Karpas-422 (cell line): ENCODE data around the gene HP. TPM values are rescaled to one million over a fixed set of nuclear protein-coding genes. Genes with fewer than 3 reads are reported as not detected.

Experiments
- DNase-seq: peaks from one replicate; pipeline ENCODE4 v3.0.0-alpha.2; 2015
- H2AFZ ChIP-seq: fragments of 200-600 bp; sonication (generic); 2 replicates; pipeline ENCODE4 v1.6.1; 2014; ENCODE audit warnings: antibody characterized with exemption, low read length, mixed read lengths
- H3K27ac ChIP-seq: fragments of 200-600 bp; sonication (generic); 2 replicates; pipeline ENCODE4 v1.5.1; 2014; ENCODE audit warnings: mild to moderate bottlenecking, low read length, moderate library complexity
- H3K27me3 ChIP-seq: fragments of 200-600 bp; sonication (generic); 2 replicates; pipeline ENCODE4 v1.6.1; 2014; ENCODE audit warnings: low read length, mixed read lengths
- H3K36me3 ChIP-seq: fragments of 200-600 bp; sonication (generic); 2 replicates; pipeline ENCODE4 v1.6.1; 2014; ENCODE audit warnings: low read length, mixed read lengths; ENCODE audit not compliant: insufficient read depth
- H3K4me1 ChIP-seq: fragments of 200-600 bp; sonication (generic); 2 replicates; pipeline ENCODE4 v1.6.1; 2014; ENCODE audit warnings: mild to moderate bottlenecking, low read length, mixed read lengths
- H3K4me2 ChIP-seq: fragments of 200-600 bp; sonication (generic); 2 replicates; pipeline ENCODE4 v1.6.1; 2014; ENCODE audit warnings: low read length, low read depth, mild to moderate bottlenecking; ENCODE audit not compliant: poor library complexity, severe bottlenecking
- H3K4me3 ChIP-seq: fragments of 200-600 bp; sonication (generic); 2 replicates; pipeline ENCODE4 v1.5.1; 2014; ENCODE audit warnings: mild to moderate bottlenecking, antibody characterized with exemption, low read length, mixed read lengths
- H3K79me2 ChIP-seq: fragments of 200-600 bp; sonication (generic); 2 replicates; pipeline ENCODE4 v1.6.1; 2014; ENCODE audit warnings: mild to moderate bottlenecking, low read length, mixed read lengths
- H3K9ac ChIP-seq: fragments of 200-600 bp; sonication (generic); 2 replicates; pipeline ENCODE4 v1.6.0; 2014; ENCODE audit warnings: low read length
- H3K9me2 ChIP-seq: fragments of 200-600 bp; sonication (generic), shearing (Covaris generic); replicated peaks from 2 replicates; pipeline ENCODE4 v1.6.0; 2014; ENCODE audit warnings: mild to moderate bottlenecking, low read length, moderate library complexity; ENCODE audit not compliant: insufficient read depth
- H3K9me3 ChIP-seq: fragments of 300-700, 200-600 bp; sonication (generic); 2 replicates; pipeline ENCODE4 v1.6.1; 2014; ENCODE audit warnings: low read length, mixed read lengths
- H4K20me1 ChIP-seq: fragments of 200-600 bp; sonication (generic); 2 replicates; pipeline ENCODE4 v1.6.1; 2014; ENCODE audit warnings: mild to moderate bottlenecking, antibody characterized with exemption, low read length, low read depth; ENCODE audit not compliant: insufficient read depth
- total RNA-seq: library from RNA; depleted of rRNA; stranded (reverse); fragments of >200 nt; shearing (Covaris generic); gene quantifications from 2 replicates; pipeline ENCODE4 v1.2.3, GENCODE V29; 2014; ENCODE audit warnings: low replicate concordance

Gene HP
- total RNA-seq, 1 experiment from 2014 or later: not detected

- no peaks in the 10 kb centered on the region for H3K4me1 ChIP-seq
- no peaks in the 10 kb centered on the region for H3K9me2 ChIP-seq
- H3K4me2 ChIP-seq: no peak overlapping the region
- DNase-seq: no peak
- H3K79me2 ChIP-seq: no peaks in the 10 kb centered on the region
- no peak overlapping the region for H2AFZ ChIP-seq
- no peaks in the 10 kb centered on the region for H3K27me3 ChIP-seq
- peaks cover 4% of the 10 kb centered on the region; the same call in 1 of the 2 replicates for H3K36me3 ChIP-seq
- H4K20me1 ChIP-seq: no peaks in the 10 kb centered on the region
- H3K9ac ChIP-seq: no peak overlapping the region
- no peaks in the 10 kb centered on the region for H3K9me3 ChIP-seq
- H3K27ac ChIP-seq: no peak overlapping the region
- H3K4me3 ChIP-seq: no peak overlapping the region
Observed at GRCh38 chr16:72029567-72030271, 24.6 kb upstream of the HP start.

DNA sequence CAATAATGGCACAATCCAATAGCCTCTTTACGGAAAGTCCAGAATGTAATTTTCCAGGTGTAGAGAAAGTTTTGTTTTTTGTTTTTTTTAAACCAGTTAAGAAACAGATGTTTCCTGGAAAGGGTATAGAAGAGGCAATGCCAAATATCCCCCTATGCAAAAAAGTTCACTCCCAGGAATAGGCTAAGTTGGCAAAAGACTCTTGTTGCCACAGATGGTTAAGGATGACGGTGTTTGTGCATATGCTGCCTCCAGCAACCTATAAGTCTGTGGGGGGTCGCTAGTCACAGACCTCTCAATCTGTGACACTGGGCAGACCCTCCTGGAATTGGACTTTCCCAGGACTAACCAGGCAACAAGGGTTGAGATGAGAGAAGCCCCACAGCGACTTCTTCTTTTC is 20.9 kb upstream of the HP start:
- Histone ChIP-seq H3K9me2 (no peaks in the 10 kb centered on the region), H3K4me3 (no peak overlapping the region), H3K9me3 (no peaks in the 10 kb centered on the region), H3K4me1 (no peaks in the 10 kb centered on the region), H3K9ac (no peak overlapping the region), H3K79me2 (no peaks in the 10 kb centered on the region), H3K4me2 (no peak overlapping the region), H4K20me1 (no peaks in the 10 kb centered on the region), H3K36me3 (no peaks in the 10 kb centered on the region), H3K27ac (no peak overlapping the region), H2AFZ (no peak overlapping the region), H3K27me3 (no peaks in the 10 kb centered on the region)
- no peak for DNase-seq

DNA sequence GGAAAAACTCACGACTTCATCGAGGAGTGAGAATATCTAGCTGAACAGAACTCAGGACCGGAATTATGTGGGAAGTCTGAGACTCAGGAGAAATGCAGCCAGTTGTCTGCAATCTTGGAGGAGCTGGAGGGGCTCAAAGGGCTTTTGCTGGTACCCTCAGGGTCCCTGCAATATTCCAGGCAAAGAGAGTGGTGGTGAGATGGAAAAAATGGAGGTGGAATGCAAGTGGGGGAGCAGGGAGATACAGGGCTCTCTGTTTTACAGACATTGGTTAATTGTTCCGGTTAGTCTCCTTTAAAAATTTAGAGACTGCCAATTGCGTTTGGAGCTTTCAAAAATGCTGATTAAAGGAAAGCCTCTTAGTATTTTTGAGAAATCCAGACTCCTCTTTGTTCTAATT is 18.2 kb upstream of the HP start:
- H3K4me2 ChIP-seq: no peak overlapping the region
- H3K36me3 ChIP-seq: no peaks in the 10 kb centered on the region
- H3K9ac ChIP-seq: no peak overlapping the region
- no peak overlapping the region for H3K4me3 ChIP-seq
- no peak overlapping the region for H2AFZ ChIP-seq
- H3K79me2 ChIP-seq: no peaks in the 10 kb centered on the region
- H3K27me3 ChIP-seq: no peaks in the 10 kb centered on the region
- no peaks in the 10 kb centered on the region for H3K4me1 ChIP-seq
- no peaks in the 10 kb centered on the region for H3K9me3 ChIP-seq
- no peak for DNase-seq
- H4K20me1 ChIP-seq: no peaks in the 10 kb centered on the region
- no peak overlapping the region for H3K27ac ChIP-seq
- H3K9me2 ChIP-seq: no peaks in the 10 kb centered on the region

GRCh38 chr16:72042157-72042660 is 12.1 kb upstream of the HP start:
- Histone ChIP-seq H4K20me1 (no peaks in the 10 kb centered on the region), H3K4me2 (no peak overlapping the region), H3K4me3 (no peak overlapping the region), H3K27ac (no peak overlapping the region), H3K9ac (no peak overlapping the region), H3K9me2 (no peaks in the 10 kb centered on the region), H3K36me3 (no peaks in the 10 kb centered on the region), H3K27me3 (no peaks in the 10 kb centered on the region), H3K4me1 (no peaks in the 10 kb centered on the region), H2AFZ (no peak overlapping the region), H3K9me3 (no peaks in the 10 kb centered on the region), H3K79me2 (no peaks in the 10 kb centered on the region)
- DNase-seq: no peak

DNA sequence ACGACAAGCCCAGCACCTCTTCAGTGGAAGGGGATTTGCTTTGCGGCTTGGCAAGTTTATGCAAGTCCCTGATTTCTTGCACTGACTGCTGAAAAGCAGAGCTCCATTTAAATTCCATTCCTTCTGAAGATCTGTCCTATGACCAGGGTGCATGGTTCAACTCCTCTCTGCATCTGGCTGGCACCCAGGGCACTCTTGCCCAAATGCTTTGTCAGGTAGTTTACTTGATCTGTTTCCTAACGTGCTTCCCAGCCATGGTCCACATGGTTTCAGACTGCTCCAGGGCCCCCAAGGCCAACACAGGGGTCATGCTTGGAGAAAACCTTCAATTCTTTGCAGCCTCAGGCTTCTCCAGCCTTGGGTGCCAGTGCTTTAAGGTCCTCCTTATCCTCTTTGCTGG is 11.2 kb upstream of the HP start:
- DNase-seq: no peak
- no peaks in the 10 kb centered on the region for H3K27me3 ChIP-seq
- no peak overlapping the region for H3K4me3 ChIP-seq
- H3K9me2 ChIP-seq: no peaks in the 10 kb centered on the region
- no peak overlapping the region for H3K9ac ChIP-seq
- H3K27ac ChIP-seq: no peak overlapping the region
- no peak overlapping the region for H2AFZ ChIP-seq
- no peaks in the 10 kb centered on the region for H3K9me3 ChIP-seq
- H3K4me2 ChIP-seq: no peak overlapping the region
- no peaks in the 10 kb centered on the region for H3K79me2 ChIP-seq
- H3K36me3 ChIP-seq: no peaks in the 10 kb centered on the region
- no peaks in the 10 kb centered on the region for H3K4me1 ChIP-seq
- H4K20me1 ChIP-seq: no peaks in the 10 kb centered on the region

GRCh38 chr16:72043539-72043938 is 10.8 kb upstream of the HP start:
- Histone ChIP-seq H3K4me1 (no peaks in the 10 kb centered on the region), H4K20me1 (no peaks in the 10 kb centered on the region), H3K27me3 (no peaks in the 10 kb centered on the region), H3K27ac (no peak overlapping the region), H3K4me3 (no peak overlapping the region), H3K4me2 (no peak overlapping the region), H3K79me2 (no peaks in the 10 kb centered on the region), H3K9me3 (no peaks in the 10 kb centered on the region), H3K36me3 (no peaks in the 10 kb centered on the region), H2AFZ (no peak overlapping the region), H3K9ac (no peak overlapping the region), H3K9me2 (no peaks in the 10 kb centered on the region)
- no peak for DNase-seq

DNA sequence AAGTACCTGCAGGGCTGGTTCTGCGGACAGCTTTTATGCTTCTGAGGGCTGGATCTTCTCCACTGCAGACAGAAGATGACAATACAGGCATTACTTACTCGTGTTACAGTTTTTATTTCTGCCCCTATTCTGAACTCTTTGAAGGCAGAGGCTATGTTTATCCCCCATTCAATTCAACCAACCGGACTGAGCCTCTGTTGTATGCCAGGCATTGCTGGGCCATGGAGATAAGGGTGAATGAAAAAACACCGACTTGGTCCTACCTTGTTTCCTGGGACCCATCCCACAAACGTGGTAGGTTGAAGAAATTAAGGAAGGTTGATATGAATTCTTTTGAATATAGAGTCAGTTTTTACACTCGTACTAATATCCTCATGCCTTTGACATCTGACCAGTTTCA is 10.0 kb upstream of the HP start:
- no peak overlapping the region for H3K27ac ChIP-seq
- H3K9me2 ChIP-seq: no peaks in the 10 kb centered on the region
- no peaks in the 10 kb centered on the region for H3K36me3 ChIP-seq
- H3K27me3 ChIP-seq: no peaks in the 10 kb centered on the region
- no peaks in the 10 kb centered on the region for H3K9me3 ChIP-seq
- no peaks in the 10 kb centered on the region for H3K4me1 ChIP-seq
- no peak overlapping the region for H3K4me3 ChIP-seq
- no peak for DNase-seq
- no peak overlapping the region for H3K9ac ChIP-seq
- H3K4me2 ChIP-seq: no peak overlapping the region
- no peaks in the 10 kb centered on the region for H3K79me2 ChIP-seq
- no peak overlapping the region for H2AFZ ChIP-seq
- no peaks in the 10 kb centered on the region for H4K20me1 ChIP-seq

- Histone ChIP-seq H3K4me3 (no peak overlapping the region), H3K36me3 (no peaks in the 10 kb centered on the region), H3K27ac (no peak overlapping the region), H3K4me1 (no peaks in the 10 kb centered on the region), H3K27me3 (no peaks in the 10 kb centered on the region), H3K4me2 (no peak overlapping the region), H4K20me1 (no peaks in the 10 kb centered on the region), H3K79me2 (no peaks in the 10 kb centered on the region), H3K9me2 (no peaks in the 10 kb centered on the region), H3K9ac (no peak overlapping the region), H3K9me3 (no peaks in the 10 kb centered on the region), H2AFZ (no peak overlapping the region)
- peak; percentile 20 for DNase-seq
Observed at GRCh38 chr16:72044825-72045359, 9.4 kb upstream of the HP start.
